ENCODE measurements around the gene NEURL3. TPM values are rescaled to one million over a fixed set of nuclear protein-coding genes. Genes with fewer than 3 reads are reported as not detected.

The NEURL3 gene
- total RNA-seq, 1 experiment from 2014 or later: 4.2 TPM

GRCh38 chr2:96532641-96533291 lies 27.6 kb upstream of the NEURL3 start:
- no peaks in the 10 kb centered on the region for H3K36me3 Mint-ChIP-seq (ENCODE audit: insufficient read depth, unreplicated experiment)
- no peaks in the 10 kb centered on the region for H3K9me3 Mint-ChIP-seq (ENCODE audit: unreplicated experiment)
- POLR2A ChIA-PET: interaction anchor here (0.6 kb wide), 1 partner anchor 198 kb away, joined by 8 read pairs; no protein-coding TSS in a partner anchor
- H3K4me3 ChIP-seq (ENCODE audit: low read depth, low read length): no peak overlapping the region
- DNase-seq: no peak
- H3K27ac Mint-ChIP-seq (ENCODE audit: unreplicated experiment): no peak overlapping the region
- CTCF ChIA-PET: no interaction called here
- H3K9me3 ChIP-seq: no peaks in the 10 kb centered on the region
- intact Hi-C loops (cut with micrococcal nuclease; ENCODE audit: unreplicated experiment): no loop called here
- no peaks in the 10 kb centered on the region for H3K27me3 ChIP-seq (replicated peaks; ENCODE audit: control insufficient read depth, insufficient read depth, low read length)
- no peaks in the 10 kb centered on the region for H3K27me3 Mint-ChIP-seq (ENCODE audit: insufficient read depth, unreplicated experiment)
- no peaks in the 10 kb centered on the region for H3K36me3 ChIP-seq (ENCODE audit: control insufficient read depth, insufficient read depth, low read length)
- no TSS peak for BruUV-seq (replicated peaks)
- H3K4me3 Mint-ChIP-seq (ENCODE audit: unreplicated experiment): no peak overlapping the region
- H3K4me1 ChIP-seq: peaks cover 5% of the 10 kb centered on the region
- peaks cover 5% of the 10 kb centered on the region for H3K4me1 Mint-ChIP-seq (ENCODE audit: low read depth, unreplicated experiment)
- no peak for TF ChIP-seq CTCF (IDR thresholded peaks at IDR 0.05; ENCODE audit: insufficient read depth in 1 of 2, low read depth in 1 of 2, low read length in 1 of 2, severe bottlenecking in 1 of 2, unreplicated experiment in 1 of 2)

GRCh38 chr2:96531872-96532505 lies 26.8 kb upstream of the NEURL3 start:
- POLR2A ChIA-PET: no interaction called here
- no peaks in the 10 kb centered on the region for H3K36me3 ChIP-seq (ENCODE audit: control insufficient read depth, insufficient read depth, low read length)

DNA sequence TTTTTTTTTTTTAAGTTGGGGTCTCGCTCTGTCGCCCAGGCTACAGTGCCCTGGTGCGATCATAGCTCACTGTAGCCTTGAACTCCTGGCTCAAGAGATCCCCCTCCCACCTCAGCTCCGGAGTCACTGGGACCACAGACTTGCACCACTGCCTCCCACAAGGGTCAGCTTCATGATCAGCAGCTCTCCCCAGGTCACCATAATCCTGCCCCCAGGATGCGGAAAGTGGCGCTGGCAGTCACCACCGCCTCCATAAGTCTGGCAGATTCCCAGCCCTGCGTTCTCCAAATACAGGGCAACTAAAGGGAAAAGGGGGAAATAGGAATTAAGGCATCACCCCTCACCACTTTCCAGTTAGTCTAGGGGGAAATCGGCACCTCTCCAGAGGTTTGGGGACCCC lies 26.2 kb upstream of the NEURL3 start:
- no peak overlapping the region for H3K27ac Mint-ChIP-seq (ENCODE audit: unreplicated experiment)

More at GRCh38 chr2:96531872-96532505, 26.8 kb upstream of the NEURL3 start:
- H3K27me3 Mint-ChIP-seq (ENCODE audit: insufficient read depth, unreplicated experiment): no peaks in the 10 kb centered on the region
- CTCF ChIA-PET: no interaction called here
- no TSS peak for BruUV-seq (replicated peaks)
- no peaks in the 10 kb centered on the region for H3K27me3 ChIP-seq (replicated peaks; ENCODE audit: control insufficient read depth, insufficient read depth, low read length)
- no peaks in the 10 kb centered on the region for H3K9me3 ChIP-seq
- intact Hi-C loops (cut with micrococcal nuclease; ENCODE audit: unreplicated experiment): no loop called here
- no peak overlapping the region for H3K27ac Mint-ChIP-seq (ENCODE audit: unreplicated experiment)
- peak in 1 of 2 experiments; percentile 43 for DNase-seq
- H3K36me3 Mint-ChIP-seq (ENCODE audit: insufficient read depth, unreplicated experiment): no peaks in the 10 kb centered on the region
- TF ChIP-seq CTCF (IDR thresholded peaks at IDR 0.05; ENCODE audit: insufficient read depth in 1 of 2, low read depth in 1 of 2, low read length in 1 of 2, severe bottlenecking in 1 of 2, unreplicated experiment in 1 of 2): no peak
- H3K4me1 Mint-ChIP-seq (ENCODE audit: low read depth, unreplicated experiment): peaks cover 5% of the 10 kb centered on the region
- H3K9me3 Mint-ChIP-seq (ENCODE audit: unreplicated experiment): no peaks in the 10 kb centered on the region
- H3K4me3 ChIP-seq (ENCODE audit: low read depth, low read length): no peak overlapping the region
- H3K4me3 Mint-ChIP-seq (ENCODE audit: unreplicated experiment): peak overlapping the region; percentile 54
- no peaks in the 10 kb centered on the region for H3K4me1 ChIP-seq

More for the DNA sequence above, 26.2 kb upstream of the NEURL3 start:
- no peaks in the 10 kb centered on the region for H3K27me3 Mint-ChIP-seq (ENCODE audit: insufficient read depth, unreplicated experiment)
- no peak overlapping the region for H3K4me3 ChIP-seq (ENCODE audit: low read depth, low read length)
- intact Hi-C loops (cut with micrococcal nuclease; ENCODE audit: unreplicated experiment): no loop called here
- DNase-seq: no peak
- peaks cover 5% of the 10 kb centered on the region for H3K4me1 Mint-ChIP-seq (ENCODE audit: low read depth, unreplicated experiment)
- H3K9me3 Mint-ChIP-seq (ENCODE audit: unreplicated experiment): no peaks in the 10 kb centered on the region
- no peak overlapping the region for H3K4me3 Mint-ChIP-seq (ENCODE audit: unreplicated experiment)
- no peaks in the 10 kb centered on the region for H3K9me3 ChIP-seq
- CTCF ChIA-PET: no interaction called here
- no peaks in the 10 kb centered on the region for H3K4me1 ChIP-seq
- H3K36me3 Mint-ChIP-seq (ENCODE audit: insufficient read depth, unreplicated experiment): no peaks in the 10 kb centered on the region
- BruUV-seq (replicated peaks): no TSS peak
- POLR2A ChIA-PET: no interaction called here
- no peaks in the 10 kb centered on the region for H3K36me3 ChIP-seq (ENCODE audit: control insufficient read depth, insufficient read depth, low read length)
- no peaks in the 10 kb centered on the region for H3K27me3 ChIP-seq (replicated peaks; ENCODE audit: control insufficient read depth, insufficient read depth, low read length)
- TF ChIP-seq CTCF (IDR thresholded peaks at IDR 0.05; ENCODE audit: insufficient read depth in 1 of 2, low read depth in 1 of 2, low read length in 1 of 2, severe bottlenecking in 1 of 2, unreplicated experiment in 1 of 2): no peak
